ENCODE measurements around the gene VWA7.

DNA sequence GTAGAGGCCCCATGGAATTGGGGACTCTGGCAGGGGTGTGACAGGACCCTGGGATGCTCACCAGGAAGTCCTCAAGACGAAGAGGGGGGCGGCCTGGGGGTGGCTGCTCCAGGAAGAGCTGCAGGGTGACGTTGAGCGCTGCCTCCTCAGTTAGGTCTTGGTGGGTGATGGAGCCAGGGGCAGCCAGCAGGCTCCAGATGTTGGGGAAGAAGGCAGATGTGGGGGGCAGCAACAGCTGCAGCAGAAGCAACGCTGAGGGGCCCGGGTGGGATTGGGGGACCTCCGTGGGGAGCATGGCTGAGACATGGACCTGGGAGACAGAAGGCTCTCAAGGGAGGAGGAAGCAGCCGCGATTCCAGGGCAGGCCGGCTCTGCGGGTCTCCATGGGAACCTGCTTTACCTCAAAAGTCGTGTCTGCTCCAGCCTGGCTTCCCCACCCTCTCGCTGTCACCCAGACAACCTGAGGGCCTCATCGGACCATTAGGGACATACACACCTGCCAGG is 591 bp downstream of the VWA7 start:
- TF ChIP-seq ARNTL (CRISPR knock-in tag; IDR thresholded peaks at IDR 0.05; ENCODE audit: borderline replicate concordance, low read depth) (no peak), ZFP30 (CRISPR knock-in tag; IDR thresholded peaks at IDR 0.05) (no peak), ZFP3 (CRISPR knock-in tag; IDR thresholded peaks at IDR 0.05) (no peak)
- TF ChIP-seq, protein P1, sequence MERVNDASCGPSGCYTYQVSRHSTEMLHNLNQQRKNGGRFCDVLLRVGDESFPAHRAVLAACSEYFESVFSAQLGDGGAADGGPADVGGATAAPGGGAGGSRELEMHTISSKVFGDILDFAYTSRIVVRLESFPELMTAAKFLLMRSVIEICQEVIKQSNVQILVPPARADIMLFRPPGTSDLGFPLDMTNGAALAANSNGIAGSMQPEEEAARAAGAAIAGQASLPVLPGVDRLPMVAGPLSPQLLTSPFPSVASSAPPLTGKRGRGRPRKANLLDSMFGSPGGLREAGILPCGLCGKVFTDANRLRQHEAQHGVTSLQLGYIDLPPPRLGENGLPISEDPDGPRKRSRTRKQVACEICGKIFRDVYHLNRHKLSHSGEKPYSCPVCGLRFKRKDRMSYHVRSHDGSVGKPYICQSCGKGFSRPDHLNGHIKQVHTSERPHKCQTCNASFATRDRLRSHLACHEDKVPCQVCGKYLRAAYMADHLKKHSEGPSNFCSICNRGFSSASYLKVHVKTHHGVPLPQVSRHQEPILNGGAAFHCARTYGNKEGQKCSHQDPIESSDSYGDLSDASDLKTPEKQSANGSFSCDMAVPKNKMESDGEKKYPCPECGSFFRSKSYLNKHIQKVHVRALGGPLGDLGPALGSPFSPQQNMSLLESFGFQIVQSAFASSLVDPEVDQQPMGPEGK (CRISPR knock-in tag; IDR thresholded peaks at IDR 0.05; ENCODE audit: borderline replicate concordance), result no peak
- TF ChIP-seq, protein P2, sequence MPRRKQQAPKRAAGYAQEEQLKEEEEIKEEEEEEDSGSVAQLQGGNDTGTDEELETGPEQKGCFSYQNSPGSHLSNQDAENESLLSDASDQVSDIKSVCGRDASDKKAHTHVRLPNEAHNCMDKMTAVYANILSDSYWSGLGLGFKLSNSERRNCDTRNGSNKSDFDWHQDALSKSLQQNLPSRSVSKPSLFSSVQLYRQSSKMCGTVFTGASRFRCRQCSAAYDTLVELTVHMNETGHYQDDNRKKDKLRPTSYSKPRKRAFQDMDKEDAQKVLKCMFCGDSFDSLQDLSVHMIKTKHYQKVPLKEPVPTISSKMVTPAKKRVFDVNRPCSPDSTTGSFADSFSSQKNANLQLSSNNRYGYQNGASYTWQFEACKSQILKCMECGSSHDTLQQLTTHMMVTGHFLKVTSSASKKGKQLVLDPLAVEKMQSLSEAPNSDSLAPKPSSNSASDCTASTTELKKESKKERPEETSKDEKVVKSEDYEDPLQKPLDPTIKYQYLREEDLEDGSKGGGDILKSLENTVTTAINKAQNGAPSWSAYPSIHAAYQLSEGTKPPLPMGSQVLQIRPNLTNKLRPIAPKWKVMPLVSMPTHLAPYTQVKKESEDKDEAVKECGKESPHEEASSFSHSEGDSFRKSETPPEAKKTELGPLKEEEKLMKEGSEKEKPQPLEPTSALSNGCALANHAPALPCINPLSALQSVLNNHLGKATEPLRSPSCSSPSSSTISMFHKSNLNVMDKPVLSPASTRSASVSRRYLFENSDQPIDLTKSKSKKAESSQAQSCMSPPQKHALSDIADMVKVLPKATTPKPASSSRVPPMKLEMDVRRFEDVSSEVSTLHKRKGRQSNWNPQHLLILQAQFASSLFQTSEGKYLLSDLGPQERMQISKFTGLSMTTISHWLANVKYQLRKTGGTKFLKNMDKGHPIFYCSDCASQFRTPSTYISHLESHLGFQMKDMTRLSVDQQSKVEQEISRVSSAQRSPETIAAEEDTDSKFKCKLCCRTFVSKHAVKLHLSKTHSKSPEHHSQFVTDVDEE (CRISPR knock-in tag; IDR thresholded peaks at IDR 0.05), result no peak
- TF ChIP-seq, protein P3, sequence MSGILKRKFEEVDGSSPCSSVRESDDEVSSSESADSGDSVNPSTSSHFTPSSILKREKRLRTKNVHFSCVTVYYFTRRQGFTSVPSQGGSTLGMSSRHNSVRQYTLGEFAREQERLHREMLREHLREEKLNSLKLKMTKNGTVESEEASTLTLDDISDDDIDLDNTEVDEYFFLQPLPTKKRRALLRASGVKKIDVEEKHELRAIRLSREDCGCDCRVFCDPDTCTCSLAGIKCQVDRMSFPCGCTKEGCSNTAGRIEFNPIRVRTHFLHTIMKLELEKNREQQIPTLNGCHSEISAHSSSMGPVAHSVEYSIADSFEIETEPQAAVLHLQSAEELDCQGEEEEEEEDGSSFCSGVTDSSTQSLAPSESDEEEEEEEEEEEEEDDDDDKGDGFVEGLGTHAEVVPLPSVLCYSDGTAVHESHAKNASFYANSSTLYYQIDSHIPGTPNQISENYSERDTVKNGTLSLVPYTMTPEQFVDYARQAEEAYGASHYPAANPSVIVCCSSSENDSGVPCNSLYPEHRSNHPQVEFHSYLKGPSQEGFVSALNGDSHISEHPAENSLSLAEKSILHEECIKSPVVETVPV (CRISPR knock-in tag; IDR thresholded peaks at IDR 0.05), result no peak

Data from SK-N-SH treated with all-trans-retinoic acid at 6 μM for 48 hours (cell line).